B cell (primary cell): ENCODE measurements around the gene PLEKHA7. TPM values are rescaled to one million over a fixed set of nuclear protein-coding genes. Genes with fewer than 3 reads are reported as not detected.

Source experiments
- ATAC-seq: fragments of 200-7000 bp; cut with Tn5 transposase; one replicate; pipeline ENCODE4 v1.10.0; 2021; ENCODE audit warnings: low read depth, mild to moderate bottlenecking, moderate number of reproducible peaks, moderate library complexity
- CTCF ChIA-PET: fragments of 350-600 bp; sonication (Branson Sonifier 250); formaldehyde crosslinking; loops from one replicate; lab custom pipeline; 2021; ENCODE audit warnings: antibody characterized with exemption, inconsistent platforms; lab: Charles Lee
- POLR2A ChIA-PET: fragments of 350-600 bp; sonication (Branson Sonifier 250); formaldehyde crosslinking; loops from one replicate; lab custom pipeline; 2021; ENCODE audit warnings: antibody characterized with exemption; lab: Charles Lee
- DNase-seq: peaks from one replicate; pipeline ENCODE4 v3.0.0; 2013
- H2AFZ ChIP-seq: 2 replicates; pipeline ENCODE4 v1.6.1; 2012; ENCODE audit warnings: mild to moderate bottlenecking, low read depth, low read length; ENCODE audit not compliant: insufficient read depth, poor library complexity, severe bottlenecking
- H3K27ac ChIP-seq, 2 donors: 1 replicate in 1 of 2; 2 replicates in 1 of 2; pipeline ENCODE4 v1.5.1; 2012 to 2013; ENCODE audit warnings: low read length in 2 of 2, mild to moderate bottlenecking in 2 of 2, moderate library complexity in 1 of 2
- H3K27me3 ChIP-seq, 4 experiments: fragments of 200-600 bp in 1 of 4; sonication (generic) in 1 of 4; replicated peaks in 1 of 4; 1 replicate in 2 of 4; 2 replicates in 2 of 4; pipeline versions ENCODE4 v1.6.1 to v1.7.0; 2013 to 2016; ENCODE audit warnings: low read length in 3 of 4, mild to moderate bottlenecking in 2 of 4, mixed read lengths in 1 of 4, moderate library complexity in 1 of 4; ENCODE audit not compliant: insufficient read depth in 4 of 4, control insufficient read depth in 3 of 4; ENCODE audit errors: control extremely low read depth in 1 of 4
- H3K36me3 ChIP-seq, 2 experiments: replicated peaks in 1 of 2; 1 replicate in 1 of 2; 2 replicates in 1 of 2; pipeline versions ENCODE4 v1.6.1 to v1.7.1; 2013; ENCODE audit warnings: low read length in 1 of 2; ENCODE audit not compliant: insufficient read depth in 2 of 2, control insufficient read depth in 1 of 2; ENCODE audit errors: control extremely low read depth in 1 of 2, extremely low read depth in 1 of 2
- H3K4me1 ChIP-seq, 2 donors: fragments of 200-600 bp in 1 of 2; sonication (generic) in 1 of 2; 1 replicate in 1 of 2; 2 replicates in 1 of 2; pipeline versions ENCODE4 v1.5.1 to v1.6.1; 2013 to 2017; ENCODE audit warnings: low read length in 2 of 2; ENCODE audit not compliant: control insufficient read depth in 2 of 2, insufficient read depth in 2 of 2
- H3K4me2 ChIP-seq: replicated peaks from 2 replicates; pipeline ENCODE3; 2012; ENCODE audit warnings: mild to moderate bottlenecking, low read depth, low read length; ENCODE audit not compliant: poor library complexity, severe bottlenecking
- H3K4me3 ChIP-seq, 5 experiments: fragments of 200-600 bp in 1 of 5; sonication (generic) in 1 of 5; 1 replicate in 3 of 5; 2 replicates in 2 of 5; pipeline versions ENCODE4 v1.5.1 to v1.7.0; 2011 to 2016; ENCODE audit warnings: low read length in 4 of 5, mild to moderate bottlenecking in 4 of 5, low read depth in 2 of 5, control low read depth in 1 of 5, moderate library complexity in 1 of 5; ENCODE audit not compliant: insufficient read depth in 1 of 5; ENCODE audit errors: control extremely low read depth in 1 of 5, extremely low read depth in 1 of 5
- H3K79me2 ChIP-seq: fragments of 200-600 bp; sonication (generic); one replicate; pipeline ENCODE4 v1.6.0; 2016; ENCODE audit warnings: low read length; ENCODE audit not compliant: control insufficient read depth, insufficient read depth
- H3K9ac ChIP-seq: fragments of 200-600 bp; sonication (generic); 2 replicates; pipeline ENCODE4 v1.6.1; 2017; ENCODE audit warnings: mild to moderate bottlenecking, low read length, moderate library complexity
- H3K9me3 ChIP-seq, 3 donors: one replicate each; pipeline versions ENCODE4 v1.6.1 to v1.7.1; 2013; ENCODE audit warnings: low read length in 2 of 3; ENCODE audit not compliant: control insufficient read depth in 2 of 3, insufficient read depth in 1 of 3; ENCODE audit errors: control extremely low read depth in 1 of 3
- H4K20me1 ChIP-seq: 2 replicates; pipeline ENCODE4 v1.6.0; 2012; ENCODE audit warnings: mild to moderate bottlenecking, low read length; ENCODE audit not compliant: insufficient read depth, control insufficient read depth, poor library complexity, severe bottlenecking
- H3K27ac Mint-ChIP-seq: one replicate; pipeline ENCODE4 v1.8.0; 2021; ENCODE audit warnings: mixed read lengths
- H3K27me3 Mint-ChIP-seq: one replicate; pipeline ENCODE4 v1.8.0; 2021; ENCODE audit warnings: mixed read lengths
- H3K4me1 Mint-ChIP-seq: one replicate; pipeline ENCODE4 v1.8.0; 2021; ENCODE audit warnings: mixed read lengths
- H3K4me3 Mint-ChIP-seq: one replicate; pipeline ENCODE4 v1.8.0; 2021; ENCODE audit warnings: mixed read lengths
- H3K9me3 Mint-ChIP-seq: one replicate; pipeline ENCODE4 v1.8.0; 2022; ENCODE audit warnings: mixed read lengths; ENCODE audit not compliant: insufficient read depth
- EZH2 ChIP-seq: IDR thresholded peaks from 2 replicates; pipeline ENCODE4 v1.6.1; 2012; ENCODE audit warnings: borderline replicate concordance, low read depth, mild to moderate bottlenecking, moderate library complexity, low read length; ENCODE audit not compliant: insufficient read depth, poor library complexity, severe bottlenecking
- WGBS: methylation state at CpG from one replicate; pipeline ENCODE4 v1.1.5; 2013; ENCODE audit warnings: missing lambda C conversion rate; ENCODE audit not compliant: insufficient coverage; 5-methylcytosine and 5-hydroxymethylcytosine counted together
- intact Hi-C: fragments of 100-400 bp; cut with micrococcal nuclease; formaldehyde crosslinking; loops from one replicate; pipeline ENCODE4 v1.10.0; 2022
- polyA plus RNA-seq: library from polyadenylated mRNA; depleted of rRNA; stranded (reverse); fragments of >200 nt; gene quantifications from 2 replicates; pipeline ENCODE4 v1.2.3, GENCODE V29; 2012
- total RNA-seq, 2 donors: library from RNA; stranded (reverse); fragments of 120-200 nt in 1 of 2; gene quantifications; 1 replicate in 1 of 2; 2 replicates in 1 of 2; pipeline versions ENCODE4 v1.2.3 to v1.2.4, GENCODE V29; 2013 to 2022
- TF ChIP-seq, protein P1 (sequence below): fragments of 200-600 bp; IDR thresholded peaks from one replicate; pipeline ENCODE4 v1.8.0; 2022; ENCODE audit warnings: antibody characterized with exemption, mild to moderate bottlenecking

Gene PLEKHA7
- total and polyA plus RNA-seq, 2 donors (not counting 1 experiment from before 2014, with no cell fraction given) = 1.7 to 8.2 TPM

DNA sequence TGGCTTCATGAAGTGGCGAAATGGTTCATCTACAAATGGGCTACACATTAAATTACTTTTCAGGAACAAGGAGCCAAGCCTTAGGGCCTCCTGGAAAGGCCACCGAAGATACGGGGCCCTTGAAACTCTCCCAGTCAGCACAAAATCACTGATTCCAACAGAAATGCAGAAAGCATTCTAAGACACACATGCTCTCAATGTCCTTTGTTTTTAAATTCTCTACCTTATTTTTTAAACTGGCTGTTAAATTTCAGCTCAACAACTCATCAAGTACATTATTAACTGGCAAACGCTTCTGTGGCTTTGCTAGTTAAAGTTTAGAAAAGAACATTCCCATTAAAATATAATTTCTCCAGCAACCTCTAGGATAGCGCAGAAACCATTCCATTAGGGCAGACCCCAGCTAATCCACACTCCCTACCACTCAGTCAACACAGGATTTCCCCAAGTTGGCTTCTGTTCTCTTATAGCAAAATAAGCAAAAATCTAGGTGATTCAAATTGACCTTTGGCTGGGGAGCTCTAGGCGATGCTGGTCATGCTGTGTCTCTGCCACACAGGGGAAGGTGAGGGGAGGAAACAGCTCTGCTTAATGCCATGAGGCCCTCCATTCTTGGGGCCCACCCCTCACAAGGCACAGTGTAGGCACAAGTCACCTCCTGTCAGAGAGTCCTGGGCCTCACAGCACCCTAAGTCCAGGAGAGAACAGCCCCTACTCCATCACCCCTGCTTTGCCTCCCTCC is 47.1 kb downstream of the PLEKHA7 start:
- Histone ChIP-seq H3K4me3 (no peak overlapping the region), H3K9ac (no peak overlapping the region), H3K4me1 (no peaks in the 10 kb centered on the region), H3K36me3 (no peaks in the 10 kb centered on the region), H2AFZ (no peak overlapping the region), H3K27ac (no peak overlapping the region), H3K4me2 (no peak overlapping the region), H3K27me3 (no peaks in the 10 kb centered on the region), H4K20me1 (no peaks in the 10 kb centered on the region), H3K9me3 (no peaks in the 10 kb centered on the region), H3K79me2 (no peaks in the 10 kb centered on the region)
- POLR2A ChIA-PET = no interaction called here
- H3K9me3 Mint-ChIP-seq = no peaks in the 10 kb centered on the region
- ATAC-seq (no peak), DNase-seq (no peak)
- no peak overlapping the region for H3K4me3 Mint-ChIP-seq
- no peaks in the 10 kb centered on the region for H3K4me1 Mint-ChIP-seq
- no peak overlapping the region for H3K27ac Mint-ChIP-seq
- intact Hi-C loops = no loop called here
- CTCF ChIA-PET = no interaction called here
- WGBS = 94% methylated on average over 6 of the region's 6 CpGs
- TF ChIP-seq, protein P1, sequence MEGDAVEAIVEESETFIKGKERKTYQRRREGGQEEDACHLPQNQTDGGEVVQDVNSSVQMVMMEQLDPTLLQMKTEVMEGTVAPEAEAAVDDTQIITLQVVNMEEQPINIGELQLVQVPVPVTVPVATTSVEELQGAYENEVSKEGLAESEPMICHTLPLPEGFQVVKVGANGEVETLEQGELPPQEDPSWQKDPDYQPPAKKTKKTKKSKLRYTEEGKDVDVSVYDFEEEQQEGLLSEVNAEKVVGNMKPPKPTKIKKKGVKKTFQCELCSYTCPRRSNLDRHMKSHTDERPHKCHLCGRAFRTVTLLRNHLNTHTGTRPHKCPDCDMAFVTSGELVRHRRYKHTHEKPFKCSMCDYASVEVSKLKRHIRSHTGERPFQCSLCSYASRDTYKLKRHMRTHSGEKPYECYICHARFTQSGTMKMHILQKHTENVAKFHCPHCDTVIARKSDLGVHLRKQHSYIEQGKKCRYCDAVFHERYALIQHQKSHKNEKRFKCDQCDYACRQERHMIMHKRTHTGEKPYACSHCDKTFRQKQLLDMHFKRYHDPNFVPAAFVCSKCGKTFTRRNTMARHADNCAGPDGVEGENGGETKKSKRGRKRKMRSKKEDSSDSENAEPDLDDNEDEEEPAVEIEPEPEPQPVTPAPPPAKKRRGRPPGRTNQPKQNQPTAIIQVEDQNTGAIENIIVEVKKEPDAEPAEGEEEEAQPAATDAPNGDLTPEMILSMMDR = no peak
- no peak for TF ChIP-seq EZH2
- no peaks in the 10 kb centered on the region for H3K27me3 Mint-ChIP-seq

DNA sequence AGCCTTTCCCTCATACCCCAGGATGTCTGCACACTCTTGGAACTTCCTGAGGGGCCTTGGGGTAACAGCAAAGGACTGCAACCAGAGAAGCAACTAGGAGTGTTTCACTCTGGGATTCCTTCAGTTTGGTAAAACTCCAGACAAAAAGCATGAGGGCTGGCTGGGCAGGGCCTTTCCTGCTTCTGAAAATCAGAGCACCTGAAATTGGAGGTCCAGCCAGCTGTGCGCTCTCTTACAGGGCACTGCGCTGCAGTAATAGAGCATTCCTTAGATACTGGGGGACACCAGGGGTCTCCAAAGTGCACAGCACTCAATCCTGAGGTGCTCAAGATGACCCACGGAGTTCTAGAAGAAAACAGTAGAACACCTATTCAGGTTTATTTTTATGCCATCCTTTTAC is 49.7 kb downstream of the PLEKHA7 start:
- ATAC-seq (no peak), DNase-seq (no peak)
- TF ChIP-seq, protein P1 = no peak
- TF ChIP-seq EZH2 = no peak
- Histone ChIP-seq H4K20me1 (no peaks in the 10 kb centered on the region), H3K27ac (no peak overlapping the region), H3K9ac (no peak overlapping the region), H3K4me2 (no peak overlapping the region), H2AFZ (no peak overlapping the region), H3K4me1 (no peaks in the 10 kb centered on the region), H3K36me3 (no peaks in the 10 kb centered on the region), H3K79me2 (no peaks in the 10 kb centered on the region), H3K9me3 (no peaks in the 10 kb centered on the region), H3K4me3 (no peak overlapping the region), H3K27me3 (no peaks in the 10 kb centered on the region)
- WGBS = 97% methylated on average over 2 of the region's 3 CpGs
- CTCF ChIA-PET = no interaction called here
- Mint-ChIP-seq H3K27ac (no peak overlapping the region), H3K27me3 (no peaks in the 10 kb centered on the region), H3K4me3 (no peak overlapping the region), H3K4me1 (no peaks in the 10 kb centered on the region), H3K9me3 (no peaks in the 10 kb centered on the region)
- intact Hi-C loops = no loop called here
- POLR2A ChIA-PET = no interaction called here
